HCT116 (cell line): ENCODE data around the gene HS6ST3. TPM values are rescaled to one million over a fixed set of nuclear protein-coding genes. Genes with fewer than 3 reads are reported as not detected.

ENCODE experiments used
- ATAC-seq: fragments of 200-7000 bp; cut with Tn5 transposase; 2 replicates; pipeline ENCODE4 v1.9.1; 2020; ENCODE audit warnings: mild to moderate bottlenecking, moderate library complexity
- BruUV-seq: library from RNA; stranded (reverse); fragments of 400-500 nt; replicated peaks from 2 replicates; lab custom pipeline; 2021; lab: Mats Ljungman, UMichigan
- CTCF ChIA-PET: fragments of 300-600 bp; sonication (Branson Sonifier 250); formaldehyde crosslinking; loops from one replicate; lab custom pipeline; 2021; ENCODE audit warnings: antibody characterized with exemption; lab: Charles Lee
- POLR2A ChIA-PET: fragments of 300-600, 350-600 bp; sonication (Branson Sonifier 250); formaldehyde crosslinking; loops from one replicate; lab custom pipeline; 2021; ENCODE audit warnings: antibody characterized with exemption; lab: Charles Lee
- RAD21 ChIA-PET, 2 experiments: fragments of 300-600 bp; sonication (Branson Sonifier 250); formaldehyde crosslinking; loops; one replicate each; lab custom pipeline; 2023; ENCODE audit warnings: low total read pairs in 2 of 2; ENCODE audit not compliant: uncharacterized antibody in 2 of 2, unreplicated experiment in 2 of 2, low non-redundant PET in 1 of 2; lab: Charles Lee
- DNase-seq: peaks from one replicate; pipeline ENCODE4 v3.0.0-alpha.2; 2010; ENCODE audit warnings: low read depth, low spot score
- H2AFZ ChIP-seq: fragments of 200-600 bp; shearing (Covaris generic), sonication (generic); 2 replicates; pipeline ENCODE4 v1.6.1; 2017; ENCODE audit warnings: low read depth, mixed run types, mixed read lengths, antibody characterized with exemption, low read length; ENCODE audit not compliant: poor library complexity, severe bottlenecking
- H3K27ac ChIP-seq: 2 replicates; pipeline ENCODE4 v1.5.1; 2012; ENCODE audit warnings: low read depth, low read length
- H3K27me3 ChIP-seq: fragments of 200-600 bp; sonication (generic); 2 replicates; pipeline ENCODE4 v1.6.1; 2016; ENCODE audit warnings: mixed run types, low read length, mixed read lengths; ENCODE audit not compliant: insufficient read depth
- H3K36me3 ChIP-seq, 2 experiments: fragments of 200-500 bp in 1 of 2; fragments of 200-600 bp in 1 of 2; sonication (Bioruptor generic) in 1 of 2; sonication (generic) in 1 of 2; 2 replicates each; pipeline versions ENCODE4 v1.5.1 to v1.6.1; 2014 to 2016; ENCODE audit warnings: low read length in 2 of 2, inconsistent platforms in 1 of 2, mixed read lengths in 1 of 2, mixed run types in 1 of 2; ENCODE audit not compliant: insufficient read depth in 2 of 2, control insufficient read depth in 1 of 2
- H3K4me1 ChIP-seq, 2 experiments: fragments of 200-600 bp in 1 of 2; sonication (generic) in 1 of 2; 2 replicates each; pipeline versions ENCODE4 v1.5.1 to v1.6.1; 2012 to 2017; ENCODE audit warnings: low read length in 2 of 2, inconsistent platforms in 1 of 2, mild to moderate bottlenecking in 1 of 2, mixed read lengths in 1 of 2, mixed run types in 1 of 2, moderate library complexity in 1 of 2; ENCODE audit not compliant: insufficient read depth in 2 of 2, control insufficient read depth in 1 of 2
- H3K4me2 ChIP-seq: fragments of 200-600 bp; sonication (generic); 2 replicates; pipeline ENCODE4 v1.6.1; 2017; ENCODE audit warnings: mixed run types, low read length, mixed read lengths
- H3K4me3 ChIP-seq, 2 experiments: fragments of 200-600 bp in 1 of 2; sonication (generic) in 1 of 2; replicated peaks in 1 of 2; 2 replicates each; pipeline ENCODE4 v1.5.1; 2011 to 2016; ENCODE audit warnings: low read length in 2 of 2, control low read depth in 1 of 2, low read depth in 1 of 2, mild to moderate bottlenecking in 1 of 2, mixed read lengths in 1 of 2, mixed run types in 1 of 2
- H3K79me2 ChIP-seq: fragments of 200-600 bp; sonication (generic); 2 replicates; pipeline ENCODE4 v1.6.1; 2017; ENCODE audit warnings: mild to moderate bottlenecking, mixed run types, low read length, moderate library complexity, mixed read lengths; ENCODE audit not compliant: insufficient read depth
- H3K9ac ChIP-seq: fragments of 200-600 bp; sonication (generic); 2 replicates; pipeline ENCODE4 v1.6.1; 2016; ENCODE audit warnings: low read length, mixed read lengths
- H3K9me2 ChIP-seq: fragments of 200-600 bp; sonication (generic), shearing (Covaris generic); 2 replicates; pipeline ENCODE4 v1.6.1; 2017; ENCODE audit warnings: mixed run types, mild to moderate bottlenecking, moderate library complexity; ENCODE audit not compliant: insufficient read depth
- H3K9me3 ChIP-seq, 2 experiments: fragments of 200-500 bp in 1 of 2; fragments of 200-600 bp in 1 of 2; sonication (Bioruptor generic) in 1 of 2; sonication (generic) in 1 of 2; 2 replicates each; pipeline ENCODE4 v1.6.1; 2014 to 2017; ENCODE audit warnings: low read length in 2 of 2, mixed read lengths in 2 of 2, inconsistent platforms in 1 of 2, low read depth in 1 of 2, mild to moderate bottlenecking in 1 of 2, mixed run types in 1 of 2, moderate library complexity in 1 of 2; ENCODE audit not compliant: control insufficient read depth in 1 of 2, insufficient read depth in 1 of 2
- H4K20me1 ChIP-seq: fragments of 200-600 bp; sonication (generic), shearing (Covaris generic); 2 replicates; pipeline ENCODE4 v1.6.1; 2017; ENCODE audit warnings: mixed run types, mild to moderate bottlenecking, moderate library complexity; ENCODE audit not compliant: insufficient read depth
- ATF3 ChIP-seq: IDR thresholded peaks from 2 replicates; pipeline ENCODE4 v1.6.1; 2012
- CBX3 ChIP-seq: IDR thresholded peaks from 2 replicates; pipeline ENCODE4 v1.6.1; 2012; ENCODE audit warnings: low read depth
- CTCF ChIP-seq, 3 experiments: fragments of 200-600 bp in 1 of 3; sonication (generic) in 1 of 3; IDR thresholded peaks in 2 of 3; conservative IDR thresholded peaks in 1 of 3; 2 replicates each; pipeline ENCODE4 v1.5.1; 2012 to 2017; ENCODE audit warnings: low read depth in 2 of 3, low read length in 2 of 3, antibody characterized with exemption in 1 of 3, borderline replicate concordance in 1 of 3, control low read depth in 1 of 3, mild to moderate bottlenecking in 1 of 3, mixed read lengths in 1 of 3, mixed run types in 1 of 3, moderate library complexity in 1 of 3; ENCODE audit not compliant: insufficient read depth in 1 of 3
- EGR1 ChIP-seq: IDR thresholded peaks from 2 replicates; pipeline ENCODE4 v1.6.1; 2012; ENCODE audit warnings: low read depth
- EZH2 ChIP-seq: fragments of 200-600 bp; sonication (generic); IDR thresholded peaks from 2 replicates; pipeline ENCODE4 v1.6.1; 2017; ENCODE audit warnings: antibody characterized with exemption, mixed run types
- EZH2phosphoT487 ChIP-seq: fragments of 200-600 bp; IDR thresholded peaks from 2 replicates; pipeline ENCODE4 v1.6.1; 2018; ENCODE audit warnings: antibody characterized with exemption, borderline replicate concordance
- FOSL1 ChIP-seq: IDR thresholded peaks from 2 replicates; pipeline ENCODE4 v1.6.1; 2012; ENCODE audit warnings: low read depth
- POLR2A ChIP-seq: IDR thresholded peaks from 2 replicates; pipeline ENCODE4 v1.7.0; 2011; ENCODE audit warnings: borderline replicate concordance; ENCODE audit not compliant: insufficient read depth, insufficient read length; ENCODE audit errors: extremely low read depth
- POLR2AphosphoS5 ChIP-seq: IDR thresholded peaks from 2 replicates; pipeline ENCODE4 v1.6.1; 2011; ENCODE audit warnings: mild to moderate bottlenecking, low read depth, low read length, moderate library complexity
- RAD21 ChIP-seq: IDR thresholded peaks from 2 replicates; pipeline ENCODE4 v1.6.1; 2012; ENCODE audit warnings: low read depth, mild to moderate bottlenecking
- SIN3A ChIP-seq: IDR thresholded peaks from 2 replicates; pipeline ENCODE4 v1.6.1; 2012; ENCODE audit warnings: low read depth
- SRF ChIP-seq: IDR thresholded peaks from 2 replicates; pipeline ENCODE4 v1.6.1; 2012; ENCODE audit warnings: low read depth
- TCF7L2 ChIP-seq: IDR thresholded peaks from 2 replicates; pipeline ENCODE4 v1.7.0; 2011; ENCODE audit warnings: borderline replicate concordance, inconsistent platforms; ENCODE audit not compliant: insufficient read depth, insufficient read length; ENCODE audit errors: extremely low read depth
- YY1 ChIP-seq: IDR thresholded peaks from 2 replicates; pipeline ENCODE4 v1.6.1; 2011; ENCODE audit warnings: low read length, low read depth, moderate library complexity, mild to moderate bottlenecking; ENCODE audit not compliant: insufficient replicate concordance; ENCODE audit errors: extremely low read depth
- ZFX ChIP-seq: fragments of 450-650 bp; IDR thresholded peaks from 2 replicates; pipeline ENCODE4 v1.6.1; 2017
- intact Hi-C: fragments of 100-400 bp; cut with micrococcal nuclease; formaldehyde crosslinking; loops from 2 replicates; pipeline ENCODE4 v1.10.0; 2022
- total RNA-seq: library from RNA; stranded (reverse); gene quantifications from one replicate; pipeline ENCODE4 v1.2.1, GENCODE V29; 2021; ENCODE audit not compliant: unreplicated experiment
- TF ChIP-seq, protein P1 (sequence below): IDR thresholded peaks from 2 replicates; pipeline ENCODE4 v1.6.1; 2012; ENCODE audit warnings: low read depth
- TF ChIP-seq, protein P2 (sequence below): IDR thresholded peaks from 2 replicates; pipeline ENCODE4 v1.6.1; 2012

Gene HS6ST3
- total RNA-seq, 1 experiment from 2014 or later, result 0.10 TPM

- no peaks in the 10 kb centered on the region for H3K9me3 ChIP-seq
- ATAC-seq, result no peak
- no TSS peak for BruUV-seq
- ChIA-PET POLR2A (no interaction called here), CTCF (no interaction called here), RAD21 (no interaction called here)
- H3K27me3 ChIP-seq, result peaks cover 2% of the 10 kb centered on the region; the same call in 1 of the 2 replicates
- no peaks in the 10 kb centered on the region for H3K36me3 ChIP-seq
- no peak overlapping the region for H2AFZ ChIP-seq
- no peak for DNase-seq
- H3K9ac ChIP-seq, result no peak overlapping the region
- intact Hi-C loops, result no loop called here
- no peak overlapping the region for H3K4me3 ChIP-seq
- no peak overlapping the region for H3K4me2 ChIP-seq
- no peak overlapping the region for H3K27ac ChIP-seq
- no peaks in the 10 kb centered on the region for H3K4me1 ChIP-seq
- no peaks in the 10 kb centered on the region for H3K79me2 ChIP-seq
- 0 out of 2 replicates have a peak, but pooled peaks cover 4% of the 10 kb centered on the region for H4K20me1 ChIP-seq
- no peaks in the 10 kb centered on the region for H3K9me2 ChIP-seq
- TF ChIP-seq EZH2phosphoT487 (no peak), CTCF (IDR thresholded peaks at IDR 0.05 in 2 of 3, conservative IDR thresholded peaks at IDR 0.05 in 1 of 3; ENCODE audit: borderline replicate concordance in 1 of 3, insufficient read depth in 1 of 3, low read depth in 2 of 3, low read length in 2 of 3) (no peak), SRF (no peak), CBX3 (no peak), YY1 (no peak), SIN3A (no peak), RAD21 (no peak), EGR1 (no peak), POLR2A (no peak), ZFX (no peak), FOSL1 (no peak), EZH2 (no peak), TCF7L2 (no peak), ATF3 (no peak), POLR2AphosphoS5 (no peak)
- TF ChIP-seq, protein P1, sequence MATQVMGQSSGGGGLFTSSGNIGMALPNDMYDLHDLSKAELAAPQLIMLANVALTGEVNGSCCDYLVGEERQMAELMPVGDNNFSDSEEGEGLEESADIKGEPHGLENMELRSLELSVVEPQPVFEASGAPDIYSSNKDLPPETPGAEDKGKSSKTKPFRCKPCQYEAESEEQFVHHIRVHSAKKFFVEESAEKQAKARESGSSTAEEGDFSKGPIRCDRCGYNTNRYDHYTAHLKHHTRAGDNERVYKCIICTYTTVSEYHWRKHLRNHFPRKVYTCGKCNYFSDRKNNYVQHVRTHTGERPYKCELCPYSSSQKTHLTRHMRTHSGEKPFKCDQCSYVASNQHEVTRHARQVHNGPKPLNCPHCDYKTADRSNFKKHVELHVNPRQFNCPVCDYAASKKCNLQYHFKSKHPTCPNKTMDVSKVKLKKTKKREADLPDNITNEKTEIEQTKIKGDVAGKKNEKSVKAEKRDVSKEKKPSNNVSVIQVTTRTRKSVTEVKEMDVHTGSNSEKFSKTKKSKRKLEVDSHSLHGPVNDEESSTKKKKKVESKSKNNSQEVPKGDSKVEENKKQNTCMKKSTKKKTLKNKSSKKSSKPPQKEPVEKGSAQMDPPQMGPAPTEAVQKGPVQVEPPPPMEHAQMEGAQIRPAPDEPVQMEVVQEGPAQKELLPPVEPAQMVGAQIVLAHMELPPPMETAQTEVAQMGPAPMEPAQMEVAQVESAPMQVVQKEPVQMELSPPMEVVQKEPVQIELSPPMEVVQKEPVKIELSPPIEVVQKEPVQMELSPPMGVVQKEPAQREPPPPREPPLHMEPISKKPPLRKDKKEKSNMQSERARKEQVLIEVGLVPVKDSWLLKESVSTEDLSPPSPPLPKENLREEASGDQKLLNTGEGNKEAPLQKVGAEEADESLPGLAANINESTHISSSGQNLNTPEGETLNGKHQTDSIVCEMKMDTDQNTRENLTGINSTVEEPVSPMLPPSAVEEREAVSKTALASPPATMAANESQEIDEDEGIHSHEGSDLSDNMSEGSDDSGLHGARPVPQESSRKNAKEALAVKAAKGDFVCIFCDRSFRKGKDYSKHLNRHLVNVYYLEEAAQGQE, result no peak
- TF ChIP-seq, protein P2, sequence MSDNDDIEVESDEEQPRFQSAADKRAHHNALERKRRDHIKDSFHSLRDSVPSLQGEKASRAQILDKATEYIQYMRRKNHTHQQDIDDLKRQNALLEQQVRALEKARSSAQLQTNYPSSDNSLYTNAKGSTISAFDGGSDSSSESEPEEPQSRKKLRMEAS, result no peak
Measured at GRCh38 chr13:96632536-96633320, 542.8 kb downstream of the HS6ST3 start.
